Heart left ventricle (tissue), 13 donors: ENCODE data around the gene POLD2.

Source experiments
- CTCF ChIP-seq, 12 donors: fragments of 200-600 bp; sonication (generic) in 4 of 12; IDR thresholded peaks; one replicate each; pipeline versions ENCODE4 v1.5.0 to v1.8.0; 2018 to 2022; ENCODE audit warnings: antibody characterized with exemption in 12 of 12, mild to moderate bottlenecking in 5 of 12
- POLR2A ChIP-seq, 2 donors: fragments of 450-650 bp; IDR thresholded peaks; one replicate each; pipeline ENCODE4 v1.6.1; 2017; ENCODE audit warnings: antibody characterized with exemption in 2 of 2, mild to moderate bottlenecking in 2 of 2, moderate library complexity in 2 of 2
- donor health status: ischemic (EF 13 %, LVEDD 7.1; RV severe dilation, severe dysfunction).
- donor health status: DM: no; HTN: yes; CAD: no.
- donor health status: DM: no; HTN: no; CAD: no.
- donor health status: ischemic (EF 25% LVEDD 6.9; RV normal size, moderate dysfunction).
- donor health status: ischemic (EF 25% LVEDD 5.7; RV mildly dilated, moderate dysfunction).
- donor health status: ischemic (EF 35%, LVEDD 5.7; RV mildly dilated, moderate dysfunction).
- donor health status: nonischemic (EF 11% LVEDD 7.7; RV severe dilation, severe dysfunction).
- donor health status: DM: yes; HTN: yes; CAD: no.
- donor health status: PGD.
- donor health status: ischemic (EF 29% LVEDD 5.4; RV normal size, mild dysfunction).
- donor health status: nonischemic (EF 23%, LVEDD 6.1; RV moderate dilation, normal function).

- TF ChIP-seq CTCF (IDR thresholded peaks at IDR 0.05): no peak
- no peak for TF ChIP-seq POLR2A (IDR thresholded peaks at IDR 0.05)
These were observed 51.5 kb downstream of the POLD2 start for GRCh38 chr7:44071726-44072363.
